ENCODE data around the gene TRAPPC3L. TPM values are rescaled to one million over a fixed set of nuclear protein-coding genes. Genes with fewer than 3 reads are reported as not detected.

The TRAPPC3L gene
- total RNA-seq, 1 experiment from 2014 or later, result not detected

DNA sequence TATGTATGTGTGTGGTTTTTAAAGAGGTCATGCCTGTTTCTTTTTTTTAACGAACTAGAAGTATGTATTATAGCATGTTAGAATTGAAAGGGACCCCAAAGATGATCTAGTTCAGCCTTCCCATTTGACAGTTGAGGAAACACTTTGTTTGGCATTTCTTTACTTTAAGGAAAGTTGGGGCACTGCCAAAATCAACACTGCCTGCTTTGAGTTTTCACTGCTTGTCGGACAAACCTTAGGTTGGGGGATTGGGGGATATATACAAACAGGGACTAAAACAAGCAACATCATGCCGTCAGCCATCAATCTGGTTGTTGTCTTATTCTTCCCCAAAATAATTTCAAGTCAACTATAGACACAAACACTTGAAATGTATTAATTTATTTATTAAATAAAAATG is 98.4 kb downstream of the TRAPPC3L start:
- Histone ChIP-seq H3K36me3 (no peaks in the 10 kb centered on the region), H3K27ac (peak overlapping the region; percentile 62), H3K4me3 (no peak overlapping the region), H3K9me3 (replicated peaks) (no peaks in the 10 kb centered on the region), H3K27me3 (replicated peaks) (no peaks in the 10 kb centered on the region), H3K4me1 (replicated peaks) (peaks cover 44% of the 10 kb centered on the region)
- peak in 1 of 2 experiments; percentile 55 for DNase-seq (ENCODE audit: low read depth in 1 of 2, low spot score in 2 of 2)

DNA sequence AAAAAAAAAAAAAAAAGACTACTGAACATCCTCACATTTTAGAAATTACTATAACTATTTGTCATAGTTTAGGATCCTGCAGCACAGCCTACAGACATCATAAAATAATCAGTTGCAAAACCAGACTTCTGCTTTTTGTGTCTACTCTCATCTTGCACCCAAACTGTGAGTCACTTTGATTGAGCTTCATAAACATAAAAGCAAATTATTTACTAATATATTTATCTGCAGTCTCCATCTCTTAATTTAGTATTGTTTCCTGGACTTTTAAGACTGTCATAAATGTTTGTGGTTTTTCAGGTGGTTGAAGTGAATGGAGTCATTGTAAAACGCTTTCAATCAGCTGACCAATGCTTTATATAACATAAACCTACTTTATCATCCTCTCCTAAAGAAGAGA is 99.1 kb downstream of the TRAPPC3L start:
- DNase-seq (ENCODE audit: low read depth in 1 of 2, low spot score in 2 of 2), result peak in 1 of 2 experiments; percentile 66

DNA sequence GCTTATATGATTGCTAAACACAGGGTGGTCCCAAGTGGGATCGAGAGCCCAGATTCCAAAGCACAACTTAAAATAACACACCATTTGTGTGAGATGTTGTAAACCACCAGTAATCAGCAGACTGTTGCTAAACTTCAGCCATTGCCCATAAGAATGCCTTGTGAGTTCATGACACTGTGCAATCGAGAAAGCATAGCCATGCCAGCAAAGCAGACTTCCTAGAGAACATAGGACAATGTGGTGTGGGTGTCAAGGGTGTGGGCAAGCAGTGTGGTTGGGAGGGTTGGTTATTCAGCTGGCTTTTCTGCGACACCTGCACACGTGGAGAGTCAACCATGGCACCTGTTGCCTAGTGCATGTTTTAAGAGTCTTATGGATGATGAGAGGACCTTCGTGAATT is 100.4 kb downstream of the TRAPPC3L start:
- Histone ChIP-seq H3K9me3 (replicated peaks) (no peaks in the 10 kb centered on the region), H3K36me3 (no peaks in the 10 kb centered on the region), H3K4me3 (no peak overlapping the region), H3K27ac (no peak overlapping the region), H3K4me1 (replicated peaks) (peaks cover 44% of the 10 kb centered on the region), H3K27me3 (replicated peaks) (no peaks in the 10 kb centered on the region)
- DNase-seq (ENCODE audit: low read depth in 1 of 2, low spot score in 2 of 2), result no peak

More for the DNA sequence above, 99.1 kb downstream of the TRAPPC3L start:
- Histone ChIP-seq H3K4me1 (replicated peaks) (peaks cover 44% of the 10 kb centered on the region), H3K4me3 (no peak overlapping the region), H3K27ac (peak overlapping the region; percentile 62), H3K27me3 (replicated peaks) (no peaks in the 10 kb centered on the region), H3K9me3 (replicated peaks) (no peaks in the 10 kb centered on the region), H3K36me3 (no peaks in the 10 kb centered on the region)

Other genes starting within 250 kb of the TRAPPC3L start
- 27.3 and 35.1 TPM in 2 replicates for gene DSE, start 174.7 kb downstream of the TRAPPC3L start, total RNA-seq (2014; rRNA removed; shearing (Covaris generic))
- gene CALHM6, start 84.3 kb downstream of the TRAPPC3L start, total RNA-seq (2014; rRNA removed; shearing (Covaris generic)), result not detected in 2 replicates
- 6.2 and 7.2 TPM in 2 replicates for gene CALHM5, start 34.0 kb downstream of the TRAPPC3L start, total RNA-seq (2014; rRNA removed; shearing (Covaris generic))
- not detected in 2 replicates for gene CALHM4, start 8.1 kb upstream of the TRAPPC3L start, total RNA-seq (2014; rRNA removed; shearing (Covaris generic))
- gene RWDD1, start 25.8 kb upstream of the TRAPPC3L start, total RNA-seq (2014; rRNA removed; shearing (Covaris generic)), result 66.2 and 93.5 TPM in 2 replicates
- gene RSPH4A, start 70.8 kb upstream of the TRAPPC3L start, total RNA-seq (2014; rRNA removed; shearing (Covaris generic)), result 0.05 TPM in 1 of 2 replicates, not detected in the other
- 7.2 and 19.7 TPM in 2 replicates for gene ZUP1, start 123.1 kb upstream of the TRAPPC3L start, total RNA-seq (2014; rRNA removed; shearing (Covaris generic))
- 7.2 and 7.3 TPM in 2 replicates for gene KPNA5, start 135.5 kb upstream of the TRAPPC3L start, total RNA-seq (2014; rRNA removed; shearing (Covaris generic))
- not detected in 2 replicates for gene FAM162B, start 220.0 kb upstream of the TRAPPC3L start, total RNA-seq (2014; rRNA removed; shearing (Covaris generic))

Data from SJSA1 (cell line).